ENCODE results near the gene STAG1.
"Not testable (repeated sequence)": the region's sequence is repeated elsewhere in the genome, so short reads cannot be mapped to it uniquely, and the experiment has no call there.

STAG1 gene

DNA sequence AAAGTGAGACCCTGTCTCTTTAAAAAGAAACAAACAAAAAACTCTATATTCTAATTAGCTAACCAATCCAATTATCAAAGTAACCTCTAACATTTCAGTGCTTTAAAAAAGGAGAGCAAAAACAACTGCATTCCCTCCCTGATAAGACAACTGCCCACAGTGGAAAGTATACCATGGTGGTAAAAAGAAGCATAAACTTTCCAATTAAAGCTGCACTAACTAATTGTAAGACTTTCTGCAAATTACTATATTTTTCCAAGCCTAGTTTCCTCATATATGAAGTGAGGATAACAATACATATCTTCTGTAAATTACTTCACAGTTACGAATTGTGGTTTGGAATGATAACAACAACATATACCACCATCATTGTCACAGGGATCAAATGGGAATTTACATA is 35.5 kb downstream of the STAG1 start:
- TF ChIP-seq POLR2AphosphoS5 (IDR thresholded peaks at IDR 0.05; ENCODE audit: low read depth) (no peak), SPI1 (IDR thresholded peaks at IDR 0.05; ENCODE audit: borderline replicate concordance, low read depth) (no peak), REST (IDR thresholded peaks at IDR 0.05; ENCODE audit: insufficient replicate concordance, low read depth) (no peak), GABPA (IDR thresholded peaks at IDR 0.05; ENCODE audit: low read depth) (no peak)
- TF ChIP-seq, protein P1, sequence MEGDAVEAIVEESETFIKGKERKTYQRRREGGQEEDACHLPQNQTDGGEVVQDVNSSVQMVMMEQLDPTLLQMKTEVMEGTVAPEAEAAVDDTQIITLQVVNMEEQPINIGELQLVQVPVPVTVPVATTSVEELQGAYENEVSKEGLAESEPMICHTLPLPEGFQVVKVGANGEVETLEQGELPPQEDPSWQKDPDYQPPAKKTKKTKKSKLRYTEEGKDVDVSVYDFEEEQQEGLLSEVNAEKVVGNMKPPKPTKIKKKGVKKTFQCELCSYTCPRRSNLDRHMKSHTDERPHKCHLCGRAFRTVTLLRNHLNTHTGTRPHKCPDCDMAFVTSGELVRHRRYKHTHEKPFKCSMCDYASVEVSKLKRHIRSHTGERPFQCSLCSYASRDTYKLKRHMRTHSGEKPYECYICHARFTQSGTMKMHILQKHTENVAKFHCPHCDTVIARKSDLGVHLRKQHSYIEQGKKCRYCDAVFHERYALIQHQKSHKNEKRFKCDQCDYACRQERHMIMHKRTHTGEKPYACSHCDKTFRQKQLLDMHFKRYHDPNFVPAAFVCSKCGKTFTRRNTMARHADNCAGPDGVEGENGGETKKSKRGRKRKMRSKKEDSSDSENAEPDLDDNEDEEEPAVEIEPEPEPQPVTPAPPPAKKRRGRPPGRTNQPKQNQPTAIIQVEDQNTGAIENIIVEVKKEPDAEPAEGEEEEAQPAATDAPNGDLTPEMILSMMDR (IDR thresholded peaks at IDR 0.05; ENCODE audit: insufficient read depth, low read length), result no peak
- no peak for DNase-seq (ENCODE audit: low read depth in 1 of 2, low spot score in 1 of 2)

GRCh38 chr3:136714020-136714419 is 38.2 kb downstream of the STAG1 start:
- H3K27ac ChIP-seq (replicated peaks), result peak overlapping the region; percentile 47
- 0 out of 2 replicates have a peak, but pooled peaks have one; percentile 24 for TF ChIP-seq POLR2AphosphoS5 (IDR thresholded peaks at IDR 0.05; ENCODE audit: low read depth)
- no peak for TF ChIP-seq GABPA (IDR thresholded peaks at IDR 0.05; ENCODE audit: low read depth)
- no peak for TF ChIP-seq SPI1 (IDR thresholded peaks at IDR 0.05; ENCODE audit: borderline replicate concordance, low read depth)
- TF ChIP-seq, protein P1 (IDR thresholded peaks at IDR 0.05; ENCODE audit: insufficient read depth, low read length), result no peak
- peak; percentile 21 for TF ChIP-seq REST (IDR thresholded peaks at IDR 0.05; ENCODE audit: insufficient replicate concordance, low read depth)
- DNase-seq (ENCODE audit: low read depth in 1 of 2, low spot score in 1 of 2), result peak; percentile 94
- H3K4me3 ChIP-seq (replicated peaks; ENCODE audit: insufficient read depth, low read length), result no peak overlapping the region
- no peaks in the 10 kb centered on the region for H3K27me3 ChIP-seq (ENCODE audit: insufficient read depth, poor library complexity, severe bottlenecking)

More for the DNA sequence above, 35.5 kb downstream of the STAG1 start:
- Histone ChIP-seq H3K27ac (replicated peaks) (no peak overlapping the region), H3K4me3 (replicated peaks; ENCODE audit: insufficient read depth, low read length) (no peak overlapping the region), H3K27me3 (ENCODE audit: insufficient read depth, poor library complexity, severe bottlenecking) (no peaks in the 10 kb centered on the region)

DNA sequence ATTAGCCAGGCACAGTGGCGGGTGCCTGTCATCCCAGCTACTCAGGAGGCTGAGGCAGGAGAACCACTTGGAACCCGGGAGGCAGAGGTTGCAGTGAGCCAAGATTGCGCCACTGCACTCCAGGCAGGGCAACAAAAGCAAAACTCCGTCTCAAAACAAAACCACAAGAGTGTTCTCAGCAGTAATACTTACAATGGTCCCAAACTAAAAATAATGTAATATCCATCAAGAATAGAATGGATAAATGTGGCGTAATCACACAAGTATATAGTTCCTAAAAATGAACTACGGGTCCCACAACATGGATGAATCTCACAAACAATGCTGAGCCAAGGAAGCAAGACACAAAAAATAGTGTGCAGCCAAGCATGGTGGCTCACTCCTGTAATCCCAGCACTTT is 39.2 kb downstream of the STAG1 start:
- Histone ChIP-seq H3K27ac (replicated peaks) (no peak overlapping the region), H3K4me3 (replicated peaks; ENCODE audit: insufficient read depth, low read length) (no peak overlapping the region), H3K27me3 (ENCODE audit: insufficient read depth, poor library complexity, severe bottlenecking) (no peaks in the 10 kb centered on the region)
- peak; percentile 21 to 35 for DNase-seq (ENCODE audit: low read depth in 1 of 2, low spot score in 1 of 2)
- TF ChIP-seq SPI1 (IDR thresholded peaks at IDR 0.05; ENCODE audit: borderline replicate concordance, low read depth), result no peak
- no peak for TF ChIP-seq POLR2AphosphoS5 (IDR thresholded peaks at IDR 0.05; ENCODE audit: low read depth)
- TF ChIP-seq REST (IDR thresholded peaks at IDR 0.05; ENCODE audit: insufficient replicate concordance, low read depth), result no peak
- TF ChIP-seq, protein P1 (IDR thresholded peaks at IDR 0.05; ENCODE audit: insufficient read depth, low read length), result no peak
- no peak for TF ChIP-seq GABPA (IDR thresholded peaks at IDR 0.05; ENCODE audit: low read depth)

GRCh38 chr3:136711888-136712287 is 40.3 kb downstream of the STAG1 start:
- H3K4me3 ChIP-seq (replicated peaks; ENCODE audit: insufficient read depth, low read length); H3K27me3 ChIP-seq (ENCODE audit: insufficient read depth, poor library complexity, severe bottlenecking); DNase-seq (ENCODE audit: low read depth in 1 of 2, low spot score in 1 of 2); H3K27ac ChIP-seq (replicated peaks): not testable (repeated sequence)
